GM21619 (cell line): ENCODE measurements around the gene CISD3.
"Not testable (repeated sequence)": the region's sequence is repeated elsewhere in the genome, so short reads cannot be mapped to it uniquely, and the experiment has no call there.

Source experiments
- ATAC-seq: cut with Tn5 transposase; IDR thresholded peaks from one replicate; pipeline ENCODE4 v1.9.1; 2021; ENCODE audit not compliant: unreplicated experiment

The CISD3 gene

GRCh38 chr17:38707678-38708351 lies 22.3 kb upstream of the CISD3 start:
- no peak for ATAC-seq

- no peak for ATAC-seq
These were observed 20.9 kb upstream of the CISD3 start for GRCh38 chr17:38709104-38709820.

GRCh38 chr17:38709864-38710603 lies 20.1 kb upstream of the CISD3 start:
- no peak for ATAC-seq

GRCh38 chr17:38710604-38710962 lies 19.6 kb upstream of the CISD3 start:
- no peak for ATAC-seq

GRCh38 chr17:38710985-38711384 lies 19.2 kb upstream of the CISD3 start:
- no peak for ATAC-seq

- no peak for ATAC-seq
These were observed 18.2 kb upstream of the CISD3 start for GRCh38 chr17:38711792-38712571.

GRCh38 chr17:38712593-38712992 lies 17.5 kb upstream of the CISD3 start:
- ATAC-seq: no peak

GRCh38 chr17:38713456-38714075 lies 16.6 kb upstream of the CISD3 start:
- no peak for ATAC-seq

GRCh38 chr17:38715216-38715943 lies 14.8 kb upstream of the CISD3 start:
- no peak for ATAC-seq

- no peak for ATAC-seq
These were observed 13.7 kb upstream of the CISD3 start for GRCh38 chr17:38716368-38717005.

GRCh38 chr17:38717139-38717745 lies 12.9 kb upstream of the CISD3 start:
- no peak for ATAC-seq

GRCh38 chr17:38719289-38719942 lies 10.7 kb upstream of the CISD3 start:
- no peak for ATAC-seq

GRCh38 chr17:38719943-38720641 lies 10.0 kb upstream of the CISD3 start:
- ATAC-seq: no peak

GRCh38 chr17:38720941-38721340 lies 9.2 kb upstream of the CISD3 start:
- no peak for ATAC-seq

GRCh38 chr17:38721802-38722201 lies 8.3 kb upstream of the CISD3 start:
- no peak for ATAC-seq

GRCh38 chr17:38724337-38724988 lies 5.7 kb upstream of the CISD3 start:
- ATAC-seq: no peak

- ATAC-seq: no peak
These were observed 5.1 kb upstream of the CISD3 start for GRCh38 chr17:38725066-38725465.

GRCh38 chr17:38726145-38726544 lies 4.0 kb upstream of the CISD3 start:
- ATAC-seq: not testable (repeated sequence)
